ENCODE data around the gene BCL2L15.

DNA sequence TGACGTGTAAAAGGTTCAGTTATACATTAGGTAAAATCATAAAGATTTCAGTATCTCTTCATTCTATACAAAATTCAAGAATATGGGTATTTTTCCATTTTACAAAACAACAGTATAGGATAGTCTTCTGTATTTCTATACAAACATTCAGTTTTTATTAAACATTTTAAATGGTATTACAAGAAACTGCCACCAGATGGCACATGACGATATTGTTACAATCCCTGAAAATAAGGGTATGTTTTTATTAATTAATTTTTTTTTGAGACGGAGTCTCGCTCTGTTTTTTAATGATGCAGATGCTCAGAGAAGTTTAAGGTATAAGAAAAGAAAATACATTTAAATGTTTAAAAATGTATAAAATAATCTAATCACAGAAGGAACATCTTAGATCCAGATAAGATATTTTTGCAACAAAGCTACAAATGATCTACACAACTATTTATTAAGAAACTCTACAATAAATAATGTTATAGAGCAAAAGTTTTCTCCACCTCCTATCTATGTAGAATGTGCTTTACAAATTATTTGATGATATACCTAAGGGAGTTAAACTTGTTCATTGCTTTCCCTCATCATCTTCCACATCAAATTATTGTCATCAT, 51.6 kb downstream of the BCL2L15 start:
- TF ChIP-seq, protein P1, sequence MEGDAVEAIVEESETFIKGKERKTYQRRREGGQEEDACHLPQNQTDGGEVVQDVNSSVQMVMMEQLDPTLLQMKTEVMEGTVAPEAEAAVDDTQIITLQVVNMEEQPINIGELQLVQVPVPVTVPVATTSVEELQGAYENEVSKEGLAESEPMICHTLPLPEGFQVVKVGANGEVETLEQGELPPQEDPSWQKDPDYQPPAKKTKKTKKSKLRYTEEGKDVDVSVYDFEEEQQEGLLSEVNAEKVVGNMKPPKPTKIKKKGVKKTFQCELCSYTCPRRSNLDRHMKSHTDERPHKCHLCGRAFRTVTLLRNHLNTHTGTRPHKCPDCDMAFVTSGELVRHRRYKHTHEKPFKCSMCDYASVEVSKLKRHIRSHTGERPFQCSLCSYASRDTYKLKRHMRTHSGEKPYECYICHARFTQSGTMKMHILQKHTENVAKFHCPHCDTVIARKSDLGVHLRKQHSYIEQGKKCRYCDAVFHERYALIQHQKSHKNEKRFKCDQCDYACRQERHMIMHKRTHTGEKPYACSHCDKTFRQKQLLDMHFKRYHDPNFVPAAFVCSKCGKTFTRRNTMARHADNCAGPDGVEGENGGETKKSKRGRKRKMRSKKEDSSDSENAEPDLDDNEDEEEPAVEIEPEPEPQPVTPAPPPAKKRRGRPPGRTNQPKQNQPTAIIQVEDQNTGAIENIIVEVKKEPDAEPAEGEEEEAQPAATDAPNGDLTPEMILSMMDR (IDR thresholded peaks at IDR 0.05; ENCODE audit: low read length) = peak; percentile 31
- no peak for TF ChIP-seq EZH2phosphoT487 (IDR thresholded peaks at IDR 0.05; ENCODE audit: low read length)

All from MM.1S (cell line).